Panc1 (cell line): ENCODE data around the gene MGMT. TPM values are rescaled to one million over a fixed set of nuclear protein-coding genes. Genes with fewer than 3 reads are reported as not detected.

Source experiments
- ATAC-seq: fragments of 200-7000 bp; cut with Tn5 transposase; 2 replicates; pipeline ENCODE4 v1.9.1; 2020; ENCODE audit warnings: mild to moderate bottlenecking, moderate library complexity
- BruUV-seq: library from RNA; stranded (reverse); fragments of 400-500 nt; replicated peaks from 2 replicates; lab custom pipeline; 2021; lab: Mats Ljungman, UMichigan
- CTCF ChIA-PET: fragments of 300-600 bp; sonication (Branson Sonifier 250); formaldehyde crosslinking; loops from one replicate; lab custom pipeline; 2022; ENCODE audit warnings: antibody characterized with exemption; lab: Charles Lee
- POLR2A ChIA-PET: fragments of 300-600 bp; sonication (Branson Sonifier 250); formaldehyde crosslinking; loops from one replicate; lab custom pipeline; 2022; ENCODE audit warnings: antibody characterized with exemption; lab: Charles Lee
- DNase-seq: peaks from one replicate; pipeline ENCODE4 v3.0.0-alpha.2; 2010; ENCODE audit warnings: low read depth, low spot score
- H3K27ac ChIP-seq: 2 replicates; pipeline ENCODE4 v1.5.1; 2011; ENCODE audit warnings: mild to moderate bottlenecking, low read length, inconsistent platforms
- H3K27me3 ChIP-seq: fragments of 200-500 bp; sonication (Bioruptor generic); 2 replicates; pipeline ENCODE4 v1.6.0; 2014; ENCODE audit warnings: low read length, inconsistent platforms; ENCODE audit not compliant: control insufficient read depth, insufficient read depth
- H3K36me3 ChIP-seq: fragments of 200-500 bp; sonication (Bioruptor generic); 2 replicates; pipeline ENCODE4 v1.5.1; 2014; ENCODE audit warnings: inconsistent platforms, mild to moderate bottlenecking, low read length, moderate library complexity; ENCODE audit not compliant: control insufficient read depth, insufficient read depth
- H3K4me1 ChIP-seq: 2 replicates; pipeline ENCODE4 v1.5.1; 2011; ENCODE audit warnings: inconsistent platforms, mild to moderate bottlenecking, low read length, moderate library complexity; ENCODE audit not compliant: control insufficient read depth, insufficient read depth
- H3K4me3 ChIP-seq, 2 experiments: 2 replicates each; pipeline ENCODE4 v1.5.1; 2011 to 2012; ENCODE audit warnings: low read depth in 2 of 2, low read length in 2 of 2, mild to moderate bottlenecking in 2 of 2, inconsistent platforms in 1 of 2, moderate library complexity in 1 of 2
- H3K9me3 ChIP-seq: fragments of 200-500 bp; sonication (Bioruptor generic); 2 replicates; pipeline ENCODE4 v1.5.1; 2014; ENCODE audit warnings: low read depth, mild to moderate bottlenecking, inconsistent platforms, low read length, moderate library complexity; ENCODE audit not compliant: control insufficient read depth, insufficient read depth
- CTCF ChIP-seq: fragments of 450-650 bp; IDR thresholded peaks from 2 replicates; pipeline ENCODE4 v1.5.1; 2017; ENCODE audit warnings: mild to moderate bottlenecking
- POLR2AphosphoS5 ChIP-seq: IDR thresholded peaks from 2 replicates; pipeline ENCODE4 v1.6.1; 2012; ENCODE audit warnings: mild to moderate bottlenecking, low read depth, low read length, moderate library complexity
- REST ChIP-seq, 2 experiments: IDR thresholded peaks; 2 replicates each; pipeline ENCODE4 v1.6.1; 2011 to 2012; ENCODE audit warnings: low read depth in 2 of 2, control low read depth in 1 of 2, low read length in 1 of 2, mild to moderate bottlenecking in 1 of 2, moderate library complexity in 1 of 2; ENCODE audit not compliant: insufficient read depth in 1 of 2
- SIN3A ChIP-seq: IDR thresholded peaks from 2 replicates; pipeline ENCODE4 v1.6.1; 2012; ENCODE audit warnings: low read depth, mild to moderate bottlenecking, low read length, moderate library complexity, borderline replicate concordance; ENCODE audit not compliant: insufficient read depth
- TCF7L2 ChIP-seq: IDR thresholded peaks from 2 replicates; pipeline ENCODE4 v1.6.1; 2011; ENCODE audit warnings: mild to moderate bottlenecking, low read depth, low read length, inconsistent platforms
- in situ Hi-C: cut with HindIII; loops from 2 replicates; pipeline ENCODE4 v1.10.0; 2016; ENCODE audit warnings: low sequenced_read_pairs, low pct_unique_long_range_greater_than_20kb
- intact Hi-C: fragments of 100-400 bp; cut with micrococcal nuclease; formaldehyde crosslinking; loops from one replicate; pipeline ENCODE4 v1.10.0; 2022; ENCODE audit not compliant: unreplicated experiment
- total RNA-seq: library from RNA; stranded (reverse); gene quantifications from one replicate; pipeline ENCODE4 v1.2.1, GENCODE V29; 2021; ENCODE audit not compliant: unreplicated experiment

The MGMT gene
- total RNA-seq, 1 experiment from 2014 or later = 27.3 TPM

- no peak overlapping the region for H3K4me3 ChIP-seq
- H3K36me3 ChIP-seq = no peaks in the 10 kb centered on the region
- BruUV-seq = no TSS peak
- DNase-seq = no peak
- H3K9me3 ChIP-seq = no peaks in the 10 kb centered on the region
- H3K27ac ChIP-seq = no peak overlapping the region
- H3K4me1 ChIP-seq = no peaks in the 10 kb centered on the region
- no peak for TF ChIP-seq CTCF
- TF ChIP-seq SIN3A = no peak
- TF ChIP-seq REST (IDR thresholded peaks at IDR 0.05; ENCODE audit: insufficient read depth in 1 of 2, low read depth in 2 of 2, low read length in 1 of 2) = no peak
- no peak for TF ChIP-seq TCF7L2
- TF ChIP-seq POLR2AphosphoS5 = no peak
- in situ Hi-C loops = no loop called here
- no peak for ATAC-seq
- intact Hi-C loops = no loop called here
- CTCF ChIA-PET = interaction anchor here (0.6 kb wide), 2 partner anchors 307 to 476 kb away, joined by 3 to 5 read pairs; no protein-coding TSS in a partner anchor
- POLR2A ChIA-PET = no interaction called here
- peaks cover 6% of the 10 kb centered on the region; the same call in 1 of the 2 replicates for H3K27me3 ChIP-seq
Measured at GRCh38 chr10:129812398-129812797, 345.4 kb downstream of the MGMT start.

GRCh38 chr10:129814681-129815646, 347.9 kb downstream of the MGMT start:
- BruUV-seq = no TSS peak
- no peak for DNase-seq
- H3K36me3 ChIP-seq = no peaks in the 10 kb centered on the region
- no peak for TF ChIP-seq SIN3A
- no peak for TF ChIP-seq REST (IDR thresholded peaks at IDR 0.05; ENCODE audit: insufficient read depth in 1 of 2, low read depth in 2 of 2, low read length in 1 of 2)
- H3K4me3 ChIP-seq = no peak overlapping the region
- in situ Hi-C loops (no loop called here), intact Hi-C loops (no loop called here)
- CTCF ChIA-PET = no interaction called here
- ATAC-seq = peak; percentile 51; the same call in 1 of the 2 replicates
- peaks cover 6% of the 10 kb centered on the region; the same call in 1 of the 2 replicates for H3K27me3 ChIP-seq
- no peaks in the 10 kb centered on the region for H3K9me3 ChIP-seq
- H3K27ac ChIP-seq = no peak overlapping the region
- H3K4me1 ChIP-seq = no peaks in the 10 kb centered on the region
- POLR2A ChIA-PET = no interaction called here
